C4-2B (cell line): ENCODE measurements around the gene BTNL9.

ENCODE experiments used
- ZFX ChIP-seq: fragments of 450-650 bp; IDR thresholded peaks from 2 replicates; pipeline ENCODE4 v1.6.1; 2017
- TF ChIP-seq, protein P1 (sequence below): fragments of 450-650 bp; conservative IDR thresholded peaks from 2 replicates; pipeline ENCODE4 v1.5.1; 2017; ENCODE audit warnings: mild to moderate bottlenecking

DNA sequence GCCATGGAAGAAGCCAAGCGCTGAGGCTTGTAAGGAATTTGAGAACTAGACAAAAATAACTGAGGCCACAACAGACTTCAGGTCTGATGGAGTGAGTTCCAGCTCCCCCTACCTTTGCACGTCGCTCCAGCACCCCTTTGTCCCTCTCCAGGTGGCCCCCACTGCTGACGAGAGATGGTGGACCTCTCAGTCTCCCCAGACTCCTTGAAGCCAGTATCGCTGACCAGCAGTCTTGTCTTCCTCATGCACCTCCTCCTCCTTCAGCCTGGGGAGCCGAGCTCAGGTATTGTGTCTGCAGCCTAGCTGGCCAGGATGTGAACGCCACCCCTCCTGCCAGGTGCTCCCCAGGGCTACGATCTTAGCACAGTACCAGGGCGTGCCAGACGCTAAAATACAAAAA, 5.2 kb downstream of the BTNL9 start:
- TF ChIP-seq, protein P1, sequence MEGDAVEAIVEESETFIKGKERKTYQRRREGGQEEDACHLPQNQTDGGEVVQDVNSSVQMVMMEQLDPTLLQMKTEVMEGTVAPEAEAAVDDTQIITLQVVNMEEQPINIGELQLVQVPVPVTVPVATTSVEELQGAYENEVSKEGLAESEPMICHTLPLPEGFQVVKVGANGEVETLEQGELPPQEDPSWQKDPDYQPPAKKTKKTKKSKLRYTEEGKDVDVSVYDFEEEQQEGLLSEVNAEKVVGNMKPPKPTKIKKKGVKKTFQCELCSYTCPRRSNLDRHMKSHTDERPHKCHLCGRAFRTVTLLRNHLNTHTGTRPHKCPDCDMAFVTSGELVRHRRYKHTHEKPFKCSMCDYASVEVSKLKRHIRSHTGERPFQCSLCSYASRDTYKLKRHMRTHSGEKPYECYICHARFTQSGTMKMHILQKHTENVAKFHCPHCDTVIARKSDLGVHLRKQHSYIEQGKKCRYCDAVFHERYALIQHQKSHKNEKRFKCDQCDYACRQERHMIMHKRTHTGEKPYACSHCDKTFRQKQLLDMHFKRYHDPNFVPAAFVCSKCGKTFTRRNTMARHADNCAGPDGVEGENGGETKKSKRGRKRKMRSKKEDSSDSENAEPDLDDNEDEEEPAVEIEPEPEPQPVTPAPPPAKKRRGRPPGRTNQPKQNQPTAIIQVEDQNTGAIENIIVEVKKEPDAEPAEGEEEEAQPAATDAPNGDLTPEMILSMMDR = no peak
- no peak for TF ChIP-seq ZFX
